ELF-1 (cell line): ENCODE results near the gene NPFFR1.

ENCODE experiments used
- DNase-seq: peaks from one replicate; pipeline ENCODE4 v3.0.0-alpha.2; 2016; ENCODE audit warnings: low read depth, low spot score

The NPFFR1 gene

GRCh38 chr10:70315276-70315675 lies 31.5 kb upstream of the NPFFR1 start:
- DNase-seq, result no peak

GRCh38 chr10:70312972-70313371 lies 29.2 kb upstream of the NPFFR1 start:
- DNase-seq, result no peak

GRCh38 chr10:70312249-70312648 lies 28.4 kb upstream of the NPFFR1 start:
- no peak for DNase-seq

GRCh38 chr10:70311698-70312097 lies 27.9 kb upstream of the NPFFR1 start:
- DNase-seq, result no peak

- no peak for DNase-seq
These were observed 25.9 kb upstream of the NPFFR1 start for GRCh38 chr10:70309661-70310060.

GRCh38 chr10:70308121-70309060 lies 24.6 kb upstream of the NPFFR1 start:
- DNase-seq, result no peak

- DNase-seq, result no peak
These were observed 23.2 kb upstream of the NPFFR1 start for GRCh38 chr10:70306886-70307520.

GRCh38 chr10:70306181-70306705 lies 22.4 kb upstream of the NPFFR1 start:
- no peak for DNase-seq

GRCh38 chr10:70303730-70304129 lies 19.9 kb upstream of the NPFFR1 start:
- DNase-seq, result no peak

GRCh38 chr10:70302292-70302691 lies 18.5 kb upstream of the NPFFR1 start:
- no peak for DNase-seq

GRCh38 chr10:70300908-70301597 lies 17.2 kb upstream of the NPFFR1 start:
- no peak for DNase-seq

GRCh38 chr10:70300461-70300860 lies 16.7 kb upstream of the NPFFR1 start:
- DNase-seq, result no peak

GRCh38 chr10:70299876-70300275 lies 16.1 kb upstream of the NPFFR1 start:
- DNase-seq, result no peak

- no peak for DNase-seq
These were observed 14.6 kb upstream of the NPFFR1 start for GRCh38 chr10:70298393-70298792.

GRCh38 chr10:70297224-70297623 lies 13.4 kb upstream of the NPFFR1 start:
- DNase-seq, result no peak

- peak; percentile 13 for DNase-seq
These were observed 12.6 kb upstream of the NPFFR1 start for GRCh38 chr10:70296406-70296899.

- no peak for DNase-seq
These were observed 12.1 kb upstream of the NPFFR1 start for GRCh38 chr10:70295926-70296325.

- DNase-seq, result no peak
These were observed 11.5 kb upstream of the NPFFR1 start for GRCh38 chr10:70295321-70295720.

GRCh38 chr10:70293169-70293843 lies 9.5 kb upstream of the NPFFR1 start:
- no peak for DNase-seq

GRCh38 chr10:70292004-70292403 lies 8.2 kb upstream of the NPFFR1 start:
- DNase-seq, result no peak

- no peak for DNase-seq
These were observed 5.9 kb upstream of the NPFFR1 start for GRCh38 chr10:70289739-70290138.
